ENCODE data around the gene BTN1A1. TPM values are rescaled to one million over a fixed set of nuclear protein-coding genes. Genes with fewer than 3 reads are reported as not detected.
A peak's percentile ranks its signal among the peaks of the same experiment; 100 is the strongest.

The BTN1A1 gene
- not detected for total RNA-seq

- TF ChIP-seq CTCF (IDR thresholded peaks at IDR 0.05) = no peak
- Histone ChIP-seq H3K9me3 (no peaks in the 10 kb centered on the region), H3K4me1 (no peaks in the 10 kb centered on the region), H3K27me3 (no peaks in the 10 kb centered on the region), H3K27ac (no peak within 1 kb of the TSS), H3K4me3 (no peak within 1 kb of the TSS), H3K36me3 (no peaks in the 10 kb centered on the region)
- intact Hi-C loops (cut with DNase I) = no loop called here
- DNase-seq (ENCODE audit: low spot score in 2 of 2) = no peak
These were observed at the start of gene BTN1A1 for GRCh38 chr6:26500102-26500501. TSS of gene BTN1A1 (plus strand) at chr6:26500303. CDS start at chr6:26501287, 984 bp downstream.

- no peak for TF ChIP-seq CTCF (IDR thresholded peaks at IDR 0.05)
- intact Hi-C loops (cut with DNase I) = no loop called here
- no peak for DNase-seq (ENCODE audit: low spot score in 2 of 2)
- H3K4me3 ChIP-seq = no peak overlapping the region
- no peaks in the 10 kb centered on the region for H3K36me3 ChIP-seq
- no peak overlapping the region for H3K27ac ChIP-seq
- peaks cover 4 to 8% of the 10 kb centered on the region in 2 donors for H3K4me1 ChIP-seq
- H3K9me3 ChIP-seq = no peaks in the 10 kb centered on the region
- H3K27me3 ChIP-seq = no peaks in the 10 kb centered on the region
These were observed 47.4 kb upstream of the BTN1A1 start for GRCh38 chr6:26452631-26453235.

GRCh38 chr6:26454631-26455030, 45.5 kb upstream of the BTN1A1 start:
- Histone ChIP-seq H3K27ac (no peak overlapping the region), H3K36me3 (peaks cover 0 to 2% of the 10 kb centered on the region in 2 donors), H3K4me1 (peaks cover 4 to 15% of the 10 kb centered on the region in 2 donors), H3K9me3 (no peaks in the 10 kb centered on the region), H3K27me3 (no peaks in the 10 kb centered on the region), H3K4me3 (no peak overlapping the region)
- no peak for TF ChIP-seq CTCF (IDR thresholded peaks at IDR 0.05)
- no peak for DNase-seq (ENCODE audit: low spot score in 2 of 2)
- intact Hi-C loops (cut with DNase I) = no loop called here

GRCh38 chr6:26455357-26455970, 44.6 kb upstream of the BTN1A1 start:
- Histone ChIP-seq H3K9me3 (no peaks in the 10 kb centered on the region), H3K27ac (no peak overlapping the region), H3K36me3 (peaks cover 0 to 8% of the 10 kb centered on the region in 2 donors), H3K4me1 (peaks cover 7 to 23% of the 10 kb centered on the region in 2 donors), H3K27me3 (no peaks in the 10 kb centered on the region), H3K4me3 (no peak overlapping the region)
- no peak for TF ChIP-seq CTCF (IDR thresholded peaks at IDR 0.05)
- no peak for DNase-seq (ENCODE audit: low spot score in 2 of 2)
- intact Hi-C loops (cut with DNase I) = no loop called here

GRCh38 chr6:26457264-26457805, 42.8 kb upstream of the BTN1A1 start:
- Histone ChIP-seq H3K27ac (peak overlapping the region; percentile 82 to 96), H3K27me3 (no peaks in the 10 kb centered on the region), H3K4me1 (peaks cover 14 to 37% of the 10 kb centered on the region in 2 donors), H3K9me3 (no peaks in the 10 kb centered on the region), H3K4me3 (peak overlapping the region; percentile 20 to 91), H3K36me3 (peaks cover 7 to 8% of the 10 kb centered on the region in 2 donors)
- intact Hi-C loops (cut with DNase I) = loop anchor here (1.0 to 2.0 kb wide), 5 partner anchors 17 to 92 kb away; partner anchors contain the start of genes BTN3A1, BTN3A2 and BTN3A3
- DNase-seq (ENCODE audit: low spot score in 2 of 2) = peak in 1 of 2 donors; percentile 81
- no peak for TF ChIP-seq CTCF (IDR thresholded peaks at IDR 0.05)
